T-helper 1 cell treated with Interleukin-12 subunit alpha and Interleukin-12 subunit beta and Interleukin-4 antibody, amounts not matched to agents 30 ng/mL and 1 ng/mL, for 36 hours (primary cell): ENCODE results near the gene MRC1. TPM values are rescaled to one million over a fixed set of nuclear protein-coding genes. Genes with fewer than 3 reads are reported as not detected.

Source experiments
- intact Hi-C: fragments of 100-400 bp; cut with micrococcal nuclease; formaldehyde crosslinking; loops from one replicate; pipeline ENCODE4 v1.15.1; 2024
- total RNA-seq: library from RNA; stranded (reverse); gene quantifications from 2 replicates; pipeline ENCODE4 v1.2.3, GENCODE V29; 2022

Gene MRC1
- total RNA-seq, result not detected in 2 replicates

DNA sequence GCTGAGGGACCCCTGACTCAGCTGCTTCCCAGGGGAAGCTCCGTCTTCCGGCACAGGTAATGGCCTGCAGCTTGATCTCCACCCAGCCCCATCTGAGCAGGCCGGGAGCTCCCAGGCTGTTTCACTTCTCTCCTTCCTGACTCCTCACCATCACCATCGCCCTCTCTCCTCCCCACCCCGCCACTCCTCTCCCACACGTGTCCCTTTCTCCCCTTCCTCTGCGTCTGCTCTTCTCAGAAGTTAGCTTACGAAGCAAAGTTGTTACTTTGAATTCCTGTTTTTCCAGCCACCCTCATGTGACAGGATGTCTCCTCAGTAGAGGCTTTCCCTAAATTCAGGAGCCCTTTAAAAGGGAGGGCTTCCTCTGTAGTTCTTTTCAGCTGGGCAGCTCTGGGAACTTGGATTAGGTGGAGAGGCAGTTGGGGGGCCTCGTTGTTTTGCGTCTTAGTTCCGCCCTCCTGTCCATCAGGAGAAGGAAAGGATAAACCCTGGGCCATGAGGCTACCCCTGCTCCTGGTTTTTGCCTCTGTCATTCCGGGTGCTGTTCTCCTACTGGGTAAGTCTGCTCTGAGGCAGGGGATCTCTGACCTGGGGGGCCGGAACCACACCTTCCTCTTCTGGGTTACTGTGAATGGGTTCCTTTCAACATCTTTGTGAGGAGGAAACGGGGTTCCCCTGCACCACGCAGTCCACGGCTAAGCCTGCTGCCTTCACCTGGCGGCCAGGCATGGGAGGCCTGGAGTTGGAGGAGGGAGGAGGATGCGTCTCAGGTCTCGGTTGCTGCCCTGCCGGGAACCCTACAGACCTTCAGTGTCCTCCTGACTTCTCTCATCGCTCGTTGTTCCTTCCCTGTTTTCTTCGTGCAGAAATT is at the start of gene MRC1:
TSS of gene MRC1 (plus strand) at position 378 of the 871 bp plus-strand sequence. CDS start at position 496, 118 bp downstream.
- intact Hi-C loops, result no loop called here

DNA sequence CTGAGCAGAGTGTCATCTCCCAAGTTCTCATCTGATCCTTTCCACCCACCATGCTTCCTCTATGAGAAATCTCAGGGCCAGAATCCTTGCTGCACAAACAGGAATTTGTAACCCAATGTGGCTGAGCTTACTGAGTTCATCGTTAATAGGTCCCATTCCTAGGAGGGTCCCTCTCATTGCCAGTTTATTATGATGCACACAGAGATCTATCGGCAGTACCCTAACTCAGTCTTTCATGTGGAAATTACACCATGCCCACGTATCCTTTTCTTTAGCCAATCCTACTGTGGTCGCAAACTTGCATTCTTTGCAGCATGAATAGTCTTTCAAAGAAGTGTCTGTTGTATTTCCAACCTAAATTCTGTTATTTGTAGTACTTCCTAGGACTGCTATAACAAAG is 45.0 kb upstream of the MRC1 start:
- intact Hi-C loops, result no loop called here

DNA sequence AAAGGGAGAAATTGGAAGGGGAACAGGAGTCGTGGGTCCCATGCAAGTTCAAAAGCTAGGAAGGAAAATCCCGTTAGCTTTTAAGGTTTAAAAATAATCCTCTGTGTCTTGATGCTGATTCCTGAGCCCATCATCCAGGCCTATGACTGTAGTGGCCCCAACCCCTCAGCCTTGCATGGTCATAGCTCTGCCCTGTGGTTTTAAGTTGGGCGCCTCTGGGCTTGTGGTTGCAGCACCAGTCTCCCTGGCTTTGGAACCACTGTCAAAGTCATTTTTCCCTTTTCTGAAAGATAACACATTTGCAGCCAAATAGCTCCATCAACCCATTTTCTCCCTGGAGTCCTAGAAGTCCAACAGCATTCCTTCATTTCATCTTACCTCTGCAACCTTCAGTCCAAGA is 43.5 kb upstream of the MRC1 start:
- intact Hi-C loops, result no loop called here

DNA sequence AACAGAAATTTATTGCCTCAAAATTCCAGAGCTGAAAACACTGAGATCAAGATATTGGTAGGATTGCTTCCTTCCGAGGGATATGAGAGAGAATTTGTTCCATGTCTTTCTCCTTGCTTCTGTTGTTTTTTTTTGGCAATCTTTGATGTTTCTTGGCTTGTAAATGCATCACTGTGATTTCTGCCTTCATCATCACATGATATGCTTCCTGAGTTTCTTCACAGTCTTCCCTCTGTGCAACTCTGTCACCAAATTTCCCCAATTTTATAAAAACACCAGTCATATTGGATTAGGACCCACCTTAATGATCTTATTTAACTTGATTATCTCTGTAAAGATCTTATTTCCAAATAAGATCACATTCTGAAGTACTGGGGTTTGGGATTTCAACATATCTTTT is 42.4 kb upstream of the MRC1 start:
- intact Hi-C loops, result no loop called here

DNA sequence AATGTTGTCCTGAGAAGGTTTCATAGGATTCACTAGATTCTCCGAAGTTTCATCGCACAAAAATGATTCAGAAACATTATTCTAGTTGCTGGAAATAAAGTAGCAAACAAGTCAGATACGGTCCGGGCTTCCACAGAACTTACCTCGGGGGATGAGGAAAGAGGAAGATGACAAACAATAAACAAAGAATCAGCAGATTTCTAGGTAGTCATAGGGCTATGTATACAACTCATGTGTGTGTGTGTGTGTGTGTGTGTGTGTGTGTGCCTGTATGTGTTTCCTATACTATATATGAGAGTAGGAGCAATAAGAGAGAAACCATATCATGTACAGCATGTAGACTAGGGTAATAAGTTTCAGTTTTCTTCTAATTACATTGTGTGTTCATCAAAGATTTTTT is 40.7 kb upstream of the MRC1 start:
- intact Hi-C loops, result no loop called here

DNA sequence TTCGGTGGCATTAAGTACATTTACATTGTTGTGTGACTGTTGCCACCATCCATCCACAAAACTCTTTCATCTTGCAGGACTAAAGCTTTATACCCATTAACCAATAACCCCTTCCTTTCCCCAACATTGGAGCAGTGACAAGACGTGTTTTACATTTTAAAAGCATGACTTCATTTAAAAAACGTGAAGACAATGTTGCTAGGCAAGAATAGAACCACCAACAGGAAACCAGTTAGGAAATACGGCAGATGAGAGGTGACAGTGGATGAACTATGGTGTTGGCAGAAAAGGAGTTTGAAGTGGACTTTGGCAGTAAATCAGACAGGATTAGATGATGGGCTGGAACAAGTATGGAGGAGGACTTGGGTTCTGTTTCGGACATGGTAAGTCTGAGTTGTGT is 40.2 kb upstream of the MRC1 start:
- intact Hi-C loops, result no loop called here

DNA sequence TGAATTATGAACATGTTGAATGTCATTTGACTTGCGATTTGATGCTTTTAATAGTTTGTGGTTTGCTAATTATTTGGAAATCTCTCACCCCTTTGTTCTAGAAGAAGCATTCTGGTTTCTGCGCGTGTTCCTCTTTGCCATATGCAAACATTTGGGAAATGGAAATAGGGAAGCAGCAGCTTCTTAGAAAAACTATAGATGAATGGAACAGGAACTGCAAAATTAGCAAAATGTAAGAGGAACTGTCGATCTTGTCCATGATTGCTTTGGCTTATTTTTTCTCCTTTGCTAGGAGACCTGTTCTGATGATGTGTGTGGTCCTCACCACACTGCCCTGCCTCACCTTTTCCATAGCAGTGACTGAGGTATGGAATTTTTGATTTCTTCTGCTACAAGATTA is 38.1 kb upstream of the MRC1 start:
- intact Hi-C loops, result no loop called here

DNA sequence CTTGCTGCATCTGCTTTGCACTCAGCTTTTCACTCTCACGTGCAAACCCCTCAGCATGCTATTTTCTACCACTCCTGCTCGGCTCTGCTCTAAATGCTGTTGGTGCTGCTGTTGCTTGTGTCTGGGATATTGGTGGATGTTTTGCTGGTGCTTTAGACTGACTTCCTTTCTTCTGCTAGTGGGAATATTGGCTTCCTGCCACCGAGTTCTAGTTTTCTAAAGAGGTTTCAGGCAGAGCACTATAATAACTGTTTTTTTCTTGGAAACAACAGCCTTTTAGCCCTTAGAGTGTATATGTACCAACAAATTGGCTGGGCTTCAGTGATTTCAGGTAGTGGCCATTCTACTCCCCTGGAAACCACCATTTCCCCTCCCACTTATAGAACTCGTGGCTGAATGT is 29.4 kb upstream of the MRC1 start:
- intact Hi-C loops, result no loop called here

DNA sequence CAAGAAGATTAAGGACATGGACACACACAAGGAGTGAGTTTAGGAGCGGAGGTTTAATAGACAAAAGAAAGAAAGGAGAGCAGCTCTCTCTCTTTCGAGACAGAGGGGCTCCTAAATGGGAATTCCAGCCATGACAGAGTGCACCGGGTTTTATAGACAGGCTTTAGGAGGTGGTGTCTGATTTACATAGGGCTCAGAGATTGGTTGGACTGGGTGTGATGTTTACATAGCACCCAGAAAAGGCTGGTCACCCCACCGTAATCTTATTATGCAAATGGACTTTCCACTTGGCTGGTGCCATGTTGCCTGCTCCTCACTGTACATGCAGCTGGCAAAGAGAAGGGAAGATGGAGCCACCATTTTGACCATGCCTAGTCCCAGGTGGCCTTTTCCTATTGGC is 28.4 kb upstream of the MRC1 start:
- intact Hi-C loops, result no loop called here

DNA sequence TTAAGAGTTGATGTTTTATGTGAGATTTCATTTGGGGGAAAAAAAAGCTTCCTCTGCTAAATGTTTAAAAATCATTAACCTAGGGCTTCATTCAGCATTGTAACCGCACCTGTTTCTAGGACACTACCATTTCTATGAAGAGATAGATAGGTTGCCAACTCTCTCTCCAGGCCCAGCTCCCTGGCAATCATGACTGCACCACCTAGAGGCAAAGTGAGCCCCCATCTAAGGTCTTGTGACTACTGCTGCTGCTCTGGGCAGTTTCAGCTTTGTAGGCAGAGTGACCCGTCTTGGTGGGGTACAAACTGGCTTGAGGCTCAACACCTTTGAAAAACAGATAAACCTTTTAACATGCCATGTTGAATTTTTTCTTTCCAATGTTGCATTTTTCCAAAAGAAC is 27.3 kb upstream of the MRC1 start:
- intact Hi-C loops, result no loop called here

DNA sequence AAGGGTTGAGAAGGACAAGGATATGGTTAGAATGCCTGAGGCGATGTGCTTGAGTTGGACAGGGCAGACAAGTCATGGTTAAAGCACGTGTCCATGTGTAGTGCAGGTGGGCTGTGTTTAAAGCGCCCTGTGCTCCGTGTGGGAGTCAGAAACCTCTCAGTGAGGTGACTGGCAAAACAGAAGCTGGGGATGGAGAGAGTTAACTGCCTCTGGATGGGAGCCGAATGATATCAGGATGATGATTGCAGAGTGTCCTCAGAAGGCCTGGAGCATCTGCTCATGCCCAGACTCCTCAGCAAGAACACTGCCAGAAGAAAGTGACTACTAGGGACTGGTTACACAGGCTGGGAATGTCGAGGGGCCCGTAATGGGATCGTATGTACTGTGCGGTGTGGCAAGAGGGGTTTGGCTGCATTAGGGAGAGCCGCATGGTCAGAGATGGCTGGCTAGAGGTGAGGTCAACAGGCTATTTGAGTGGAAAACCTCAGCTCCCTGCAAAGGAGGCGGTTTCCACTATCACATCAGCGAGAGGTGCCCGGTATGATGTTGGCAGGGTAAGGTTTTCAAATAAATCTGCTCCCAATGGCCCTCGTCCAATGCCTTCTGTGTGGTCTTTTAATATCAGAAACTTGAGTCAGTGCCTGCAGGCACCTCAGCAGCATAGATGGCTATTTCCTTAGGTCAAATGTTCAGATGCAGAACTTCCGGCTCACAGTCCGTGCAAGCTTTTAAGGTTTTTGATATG is 26.1 kb upstream of the MRC1 start:
- intact Hi-C loops, result no loop called here

DNA sequence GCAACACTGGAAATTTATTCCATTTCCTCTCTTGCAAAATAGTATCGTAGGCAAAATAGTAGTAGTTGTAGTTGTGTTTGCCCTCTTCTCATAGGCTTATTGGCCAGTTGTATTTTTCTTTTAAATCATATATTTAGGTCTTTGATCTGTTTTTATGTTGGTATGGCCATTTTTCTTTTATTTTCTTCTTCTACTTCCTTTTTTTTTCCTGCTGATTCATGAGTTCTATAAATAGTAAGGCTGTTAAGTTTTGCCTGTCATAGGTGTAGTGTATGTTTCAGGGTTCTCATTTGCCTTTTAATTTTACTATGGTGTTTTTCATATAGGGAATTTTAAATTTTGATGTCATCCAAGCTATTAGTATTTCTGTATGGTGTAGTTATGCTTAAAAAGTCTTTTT is 25.4 kb upstream of the MRC1 start:
- intact Hi-C loops, result no loop called here

DNA sequence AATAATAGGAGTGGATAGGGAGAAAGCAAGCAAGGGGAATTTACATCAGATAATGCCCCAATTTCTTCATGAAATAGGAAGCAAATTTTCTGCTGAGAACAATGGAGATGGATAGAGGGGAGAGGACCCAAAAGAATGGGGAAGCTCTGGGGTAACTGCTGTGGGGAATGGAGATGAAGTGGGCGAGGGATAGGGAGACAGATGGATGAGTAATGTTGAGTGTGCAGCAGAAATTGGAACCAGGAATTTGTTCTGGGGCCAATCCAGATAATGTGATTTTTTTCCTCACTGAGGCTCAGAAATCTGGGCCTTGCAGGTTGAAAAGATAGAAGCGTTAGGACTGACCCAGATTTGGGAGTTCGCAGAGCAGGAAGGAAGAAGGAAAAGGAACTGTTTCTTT is 24.5 kb upstream of the MRC1 start:
- intact Hi-C loops, result no loop called here

DNA sequence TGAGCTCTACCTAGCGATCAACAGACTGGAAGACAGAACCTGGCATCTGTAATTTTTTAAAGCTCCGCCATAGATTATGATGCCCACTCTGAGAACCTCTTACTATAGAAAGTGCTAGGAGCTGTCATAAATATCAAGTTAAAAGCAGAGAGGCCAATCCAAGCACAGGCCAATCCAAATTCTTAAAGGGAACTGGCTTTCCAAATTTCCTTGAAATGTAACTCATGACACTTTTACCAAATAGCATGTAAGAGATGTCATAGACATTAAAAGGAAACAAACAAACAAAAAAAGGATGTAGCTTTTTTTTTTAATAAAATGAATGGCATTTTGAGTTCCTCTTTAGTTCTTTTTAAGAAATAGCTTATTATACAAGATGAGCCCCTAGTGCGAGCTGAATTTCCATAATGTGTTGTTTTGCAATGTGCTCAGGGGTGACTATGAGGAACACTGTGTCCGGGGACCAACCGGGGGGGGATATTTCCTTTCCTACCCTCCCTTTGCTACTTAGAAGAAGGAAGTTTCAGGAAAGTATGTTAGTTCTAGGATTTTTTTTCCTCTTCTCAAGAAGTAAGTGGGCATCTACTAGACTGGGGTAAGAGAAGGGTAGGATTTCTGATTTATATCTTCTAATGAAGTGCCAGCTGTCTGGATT is 23.7 kb upstream of the MRC1 start:
- intact Hi-C loops, result no loop called here

DNA sequence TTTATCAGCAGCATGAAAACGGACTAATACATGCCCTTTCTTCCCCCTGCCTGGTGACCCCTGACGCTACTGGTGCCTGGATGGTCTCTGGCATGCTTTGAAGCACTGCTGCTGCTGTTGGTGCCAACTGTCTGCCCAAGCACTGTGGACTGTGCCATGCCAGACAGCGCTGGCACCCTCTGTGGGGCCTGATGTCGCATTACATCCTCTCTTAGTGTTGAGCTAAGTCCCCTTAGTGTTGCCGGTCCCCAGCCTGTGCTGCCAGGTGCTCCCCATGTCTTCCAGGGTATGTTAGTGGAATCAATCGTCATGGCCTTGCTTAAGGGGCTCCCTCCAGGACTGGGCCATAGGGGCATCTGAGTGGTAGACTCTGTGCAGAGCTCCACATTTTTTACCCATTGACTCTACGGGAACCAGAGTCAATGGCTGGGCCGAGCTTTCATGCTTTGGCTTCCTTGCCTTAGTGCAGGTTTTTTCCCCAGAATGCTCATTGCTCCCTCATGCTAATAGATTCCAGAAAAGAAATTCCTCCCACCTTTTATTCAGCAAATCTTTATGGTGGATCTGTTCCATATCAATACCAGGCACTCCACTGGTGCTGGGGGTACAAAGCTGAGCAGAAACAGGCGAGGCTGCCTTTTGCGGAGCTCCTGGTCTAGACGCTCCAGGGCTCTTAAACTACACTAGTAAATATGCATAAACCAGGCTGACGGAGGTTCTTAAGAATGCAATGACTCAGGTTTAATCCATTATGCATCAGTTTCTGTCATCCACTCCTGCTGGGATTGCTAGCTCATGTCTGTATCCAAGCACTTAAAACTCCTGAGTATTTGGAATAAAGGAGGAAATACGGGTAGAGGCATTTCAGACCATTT is 21.8 kb upstream of the MRC1 start:
- intact Hi-C loops, result no loop called here

DNA sequence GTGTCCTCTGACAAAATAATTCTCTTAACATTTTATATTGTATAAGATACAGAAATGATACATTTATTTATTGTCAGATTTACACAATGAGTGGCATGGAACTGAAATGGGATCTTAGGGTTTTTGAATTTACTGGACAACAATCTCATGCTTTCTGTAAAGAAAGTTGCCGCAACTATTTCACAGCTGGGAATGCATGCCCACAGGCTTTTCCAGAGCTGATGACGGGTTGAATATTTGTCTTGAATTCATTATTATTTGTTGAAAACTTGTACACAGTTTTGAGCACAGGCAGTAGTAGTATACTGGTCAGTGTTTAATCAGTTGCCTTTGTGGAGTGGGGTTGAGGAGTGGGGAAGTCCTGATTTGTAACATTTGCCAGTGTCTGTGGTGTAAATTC is 20.5 kb upstream of the MRC1 start:
- intact Hi-C loops, result no loop called here

DNA sequence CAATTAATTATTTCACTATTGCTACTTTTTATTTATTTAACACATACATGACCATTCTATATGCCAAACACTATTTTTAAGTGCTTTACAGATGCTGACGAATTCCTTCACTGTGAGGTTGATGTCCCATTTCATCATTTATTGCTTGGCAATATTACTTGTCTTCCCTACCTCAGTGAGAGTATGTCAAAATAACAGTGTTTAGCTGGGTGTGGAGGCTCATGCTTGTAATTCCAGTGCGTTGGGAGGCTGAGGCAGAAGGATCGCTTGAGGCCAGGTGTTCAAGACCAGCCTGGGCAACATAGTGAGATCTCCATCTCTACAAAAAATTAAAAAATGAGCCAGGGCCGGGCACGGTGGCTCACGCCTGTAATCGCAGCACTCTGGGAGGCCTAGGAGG is 19.8 kb upstream of the MRC1 start:
- intact Hi-C loops, result no loop called here

DNA sequence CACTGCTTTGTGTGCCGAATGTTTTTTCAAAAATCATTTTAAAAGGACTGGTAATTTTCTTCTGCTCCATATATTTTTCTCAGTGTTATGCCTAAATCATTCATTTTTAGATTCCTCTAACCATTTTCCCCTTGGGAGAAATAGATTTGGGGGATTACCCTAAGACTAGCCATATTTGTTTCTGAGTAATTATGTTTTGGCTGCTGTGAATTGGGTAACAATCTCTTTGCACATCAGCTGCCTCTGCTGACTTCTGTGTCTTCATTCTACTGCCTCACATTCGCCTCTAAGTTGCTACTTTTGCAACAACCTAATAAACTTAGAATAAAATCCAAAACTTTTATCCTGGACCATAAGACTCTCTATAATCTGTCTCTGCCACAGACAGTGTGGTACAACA is 18.5 kb upstream of the MRC1 start:
- intact Hi-C loops, result no loop called here

DNA sequence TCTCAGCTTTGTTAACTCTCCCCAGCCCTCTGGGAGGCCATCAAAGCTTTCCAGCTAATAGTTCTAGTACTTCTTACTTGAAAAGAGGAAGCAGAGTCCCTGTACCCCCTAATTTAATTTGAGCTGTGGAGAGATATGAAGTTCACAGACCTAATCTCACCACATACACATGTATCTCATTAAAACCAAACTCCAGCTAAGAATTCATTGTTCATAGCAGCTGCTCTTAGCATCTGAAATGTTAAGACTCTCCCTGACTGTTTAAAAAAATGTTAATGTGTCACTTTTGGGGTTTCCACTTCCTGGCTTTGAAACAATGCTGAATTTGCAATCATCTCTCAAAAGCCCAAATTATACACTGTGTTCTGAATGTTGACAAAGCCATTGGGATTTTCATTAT is 16.2 kb upstream of the MRC1 start:
- intact Hi-C loops, result no loop called here

DNA sequence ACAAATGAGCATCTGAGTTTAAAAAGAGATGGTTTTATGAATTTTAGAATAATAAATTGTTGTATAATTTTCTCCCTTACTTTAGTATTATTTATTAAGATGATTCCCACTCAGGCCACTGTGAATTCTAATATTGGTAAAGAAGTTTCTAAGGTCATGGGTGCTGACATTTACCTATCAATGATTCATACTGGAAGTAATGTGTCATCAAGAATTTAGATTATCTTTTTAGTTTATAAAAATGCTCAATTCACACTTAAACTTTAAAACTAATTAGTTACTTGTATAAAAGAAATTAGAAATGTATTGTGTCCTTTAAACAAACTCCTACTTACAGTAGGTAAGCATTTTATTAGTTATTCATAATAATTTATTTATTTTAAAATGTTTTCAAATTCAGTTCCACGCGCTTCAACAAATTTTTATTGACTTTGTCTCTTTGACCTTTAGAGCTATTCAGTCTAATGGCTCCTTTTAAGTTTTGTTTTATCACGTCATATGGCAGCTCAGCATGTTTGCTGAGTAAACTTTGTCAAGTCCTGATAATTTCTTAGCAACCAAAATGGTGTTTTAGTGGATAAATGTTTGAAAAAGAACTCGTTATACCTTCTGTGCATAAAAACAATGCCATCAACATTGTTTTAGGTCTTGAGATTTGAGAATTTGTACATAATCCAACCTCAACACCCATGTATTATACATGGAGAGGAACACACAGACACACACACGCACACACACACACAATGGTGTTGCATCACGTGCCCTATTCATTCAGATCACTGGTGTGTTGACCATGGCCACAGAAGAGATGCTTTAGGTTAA is 15.1 kb upstream of the MRC1 start:
- intact Hi-C loops, result no loop called here
